Kidney (tissue), 14 donors: ENCODE measurements around the gene TCF4. TPM values are rescaled to one million over a fixed set of nuclear protein-coding genes. Genes with fewer than 3 reads are reported as not detected.

Experiments
- DNase-seq, 5 donors: peaks; one replicate each; pipeline ENCODE4 v3.0.0-alpha.2; 2013 to 2020
- FAIRE-seq: peaks from 2 replicates; lab custom pipeline; 2012; peaks lifted over from hg19 to GRCh38; lab: Jason Lieb, UNC
- H3K27ac ChIP-seq, 2 donors: one replicate each; pipeline ENCODE4 v1.7.0; 2013; ENCODE audit warnings: low read depth in 2 of 2, low read length in 2 of 2, inconsistent platforms in 1 of 2
- H3K27me3 ChIP-seq: one replicate; pipeline ENCODE4 v1.7.1; 2013; ENCODE audit warnings: low read length, inconsistent platforms; ENCODE audit not compliant: control insufficient read depth, insufficient read depth
- H3K36me3 ChIP-seq, 3 donors: one replicate each; pipeline versions ENCODE4 v1.7.0 to v1.7.1; 2013; ENCODE audit warnings: low read length in 3 of 3, control low read depth in 1 of 3, inconsistent platforms in 1 of 3; ENCODE audit not compliant: insufficient read depth in 3 of 3, control insufficient read depth in 2 of 3
- H3K4me1 ChIP-seq, 3 donors: one replicate each; pipeline versions ENCODE4 v1.7.0 to v1.7.1; 2013; ENCODE audit warnings: low read length in 3 of 3, inconsistent platforms in 1 of 3, low read depth in 1 of 3; ENCODE audit not compliant: control insufficient read depth in 2 of 3, insufficient read depth in 2 of 3
- H3K4me3 ChIP-seq, 3 donors: one replicate each; pipeline versions ENCODE4 v1.7.0 to v1.8.1; 2013; ENCODE audit warnings: low read length in 3 of 3, control low read depth in 1 of 3, inconsistent platforms in 1 of 3
- H3K9ac ChIP-seq, 3 donors: one replicate each; pipeline versions ENCODE4 v1.7.0 to v1.7.1; 2013; ENCODE audit warnings: low read length in 3 of 3, control low read depth in 1 of 3, inconsistent platforms in 1 of 3
- H3K9me3 ChIP-seq, 3 donors: one replicate each; pipeline versions ENCODE4 v1.7.0 to v1.7.1; 2013; ENCODE audit warnings: low read length in 3 of 3, control low read depth in 1 of 3, inconsistent platforms in 1 of 3; ENCODE audit not compliant: control insufficient read depth in 2 of 3, insufficient read depth in 1 of 3
- intact Hi-C: fragments of 100-400 bp; cut with DNase I; formaldehyde crosslinking; loops from one replicate; pipeline ENCODE4 v1.11.1; 2022
- polyA plus RNA-seq: library from polyadenylated mRNA; stranded (reverse); fragments of 350-450 nt; fragmentation: Illumina TruSeq; extraction: RNeasy Lipid Tissue Mini Kit (QIAGEN cat#74804); gene quantifications from one replicate; pipeline ENCODE4 v1.2.3, GENCODE V29; 2014; ENCODE audit warnings: low read depth, low replicate concordance; ENCODE audit not compliant: insufficient read depth
- total RNA-seq: library from RNA; stranded (reverse); fragmentation: NEBNext Ultra II Directional; extraction: Animal tissue kit (Norgen Biotek cat#: 25700); gene quantifications from one replicate; pipeline ENCODE4 v1.2.1, GENCODE V29; 2021
- TF ChIP-seq, protein P1 (sequence below): IDR thresholded peaks from 3 replicates; pipeline ENCODE4 v1.5.1; 2012; ENCODE audit warnings: mild to moderate bottlenecking, moderate library complexity, borderline replicate concordance; ENCODE audit not compliant: insufficient read depth; ENCODE audit errors: extremely low read depth
- donor health status: control.
- donor health status: control.
- donor health status: control.
- donor health status: control.
- donor health status: control.
- donor health status: DM: yes; HTN: yes; CAD: no.
- donor health status: Normal renal cell carcinoma (clear cell type).

TCF4 gene
- total and polyA plus RNA-seq, 2 donors from 2014 or later = 4.4 to 60.3 TPM

DNA sequence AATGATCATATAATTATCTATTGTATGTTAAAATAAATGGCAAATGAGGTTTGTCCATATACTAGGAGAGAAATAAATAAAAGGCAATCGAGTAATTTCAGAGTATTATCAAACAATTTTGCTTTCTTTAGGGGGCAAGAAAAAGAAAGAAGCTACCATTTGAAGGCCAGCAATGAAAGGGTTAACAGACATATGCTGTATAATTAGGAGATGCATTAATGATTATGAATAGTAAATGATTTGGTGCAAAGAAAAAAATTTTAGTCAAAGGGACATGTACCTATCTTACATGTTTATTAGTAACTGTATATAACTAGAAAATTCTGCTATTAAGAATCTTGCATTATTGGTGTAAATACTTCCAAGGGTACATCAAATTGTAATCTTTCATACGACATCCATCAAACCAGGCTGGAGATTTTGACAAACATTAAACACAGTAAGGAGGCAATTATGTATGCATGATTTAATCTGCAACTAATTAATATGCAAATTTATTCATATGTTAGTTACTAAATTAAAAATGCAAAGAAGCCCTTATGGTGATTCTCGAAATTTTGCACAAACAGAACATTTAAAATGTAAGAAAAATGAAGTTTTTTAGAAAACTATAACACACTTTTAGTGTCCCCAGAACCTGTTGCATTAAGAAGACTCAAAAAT is 251.4 kb downstream of the TCF4 start:
- intact Hi-C loops = no loop called here
- H3K9ac ChIP-seq = no peak overlapping the region

DNA sequence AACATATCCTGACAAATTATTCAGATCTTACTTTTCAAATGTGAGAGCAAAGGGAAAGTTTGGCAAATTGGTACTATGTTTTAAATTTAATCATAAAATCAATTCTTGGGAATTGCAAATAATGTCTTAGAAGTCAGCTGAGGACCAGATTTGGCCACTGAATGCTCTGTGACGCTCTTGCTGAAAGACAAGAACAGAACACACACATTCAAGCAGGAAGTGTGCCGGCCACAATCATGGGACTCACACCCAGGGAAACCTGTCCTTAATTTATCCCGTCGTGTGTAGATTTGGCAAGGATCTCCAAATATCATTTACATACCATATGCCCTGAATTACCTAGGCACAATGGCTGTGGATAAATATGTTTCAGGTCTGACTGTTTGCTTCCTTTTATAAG is 253.1 kb downstream of the TCF4 start:
- FAIRE-seq (no peak), DNase-seq (no peak)
- Histone ChIP-seq H3K9me3 (no peaks in the 10 kb centered on the region), H3K36me3 (no peaks in the 10 kb centered on the region), H3K27ac (no peak overlapping the region), H3K9ac (no peak overlapping the region), H3K4me3 (no peak overlapping the region), H3K27me3 (no peaks in the 10 kb centered on the region), H3K4me1 (peaks cover 0 to 4% (median 0%) of the 10 kb centered on the region in 3 donors)
- intact Hi-C loops = no loop called here
- TF ChIP-seq, protein P1, sequence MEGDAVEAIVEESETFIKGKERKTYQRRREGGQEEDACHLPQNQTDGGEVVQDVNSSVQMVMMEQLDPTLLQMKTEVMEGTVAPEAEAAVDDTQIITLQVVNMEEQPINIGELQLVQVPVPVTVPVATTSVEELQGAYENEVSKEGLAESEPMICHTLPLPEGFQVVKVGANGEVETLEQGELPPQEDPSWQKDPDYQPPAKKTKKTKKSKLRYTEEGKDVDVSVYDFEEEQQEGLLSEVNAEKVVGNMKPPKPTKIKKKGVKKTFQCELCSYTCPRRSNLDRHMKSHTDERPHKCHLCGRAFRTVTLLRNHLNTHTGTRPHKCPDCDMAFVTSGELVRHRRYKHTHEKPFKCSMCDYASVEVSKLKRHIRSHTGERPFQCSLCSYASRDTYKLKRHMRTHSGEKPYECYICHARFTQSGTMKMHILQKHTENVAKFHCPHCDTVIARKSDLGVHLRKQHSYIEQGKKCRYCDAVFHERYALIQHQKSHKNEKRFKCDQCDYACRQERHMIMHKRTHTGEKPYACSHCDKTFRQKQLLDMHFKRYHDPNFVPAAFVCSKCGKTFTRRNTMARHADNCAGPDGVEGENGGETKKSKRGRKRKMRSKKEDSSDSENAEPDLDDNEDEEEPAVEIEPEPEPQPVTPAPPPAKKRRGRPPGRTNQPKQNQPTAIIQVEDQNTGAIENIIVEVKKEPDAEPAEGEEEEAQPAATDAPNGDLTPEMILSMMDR = no peak

More for the DNA sequence above, 251.4 kb downstream of the TCF4 start:
- peaks cover 0 to 4% (median 0%) of the 10 kb centered on the region in 3 donors for H3K4me1 ChIP-seq
- TF ChIP-seq, protein P1 = no peak
- H3K9me3 ChIP-seq = no peaks in the 10 kb centered on the region
- no peak overlapping the region for H3K27ac ChIP-seq
- no peaks in the 10 kb centered on the region for H3K27me3 ChIP-seq
- no peak for DNase-seq
- H3K36me3 ChIP-seq = no peaks in the 10 kb centered on the region
- H3K4me3 ChIP-seq = no peak overlapping the region
- FAIRE-seq = no peak

DNA sequence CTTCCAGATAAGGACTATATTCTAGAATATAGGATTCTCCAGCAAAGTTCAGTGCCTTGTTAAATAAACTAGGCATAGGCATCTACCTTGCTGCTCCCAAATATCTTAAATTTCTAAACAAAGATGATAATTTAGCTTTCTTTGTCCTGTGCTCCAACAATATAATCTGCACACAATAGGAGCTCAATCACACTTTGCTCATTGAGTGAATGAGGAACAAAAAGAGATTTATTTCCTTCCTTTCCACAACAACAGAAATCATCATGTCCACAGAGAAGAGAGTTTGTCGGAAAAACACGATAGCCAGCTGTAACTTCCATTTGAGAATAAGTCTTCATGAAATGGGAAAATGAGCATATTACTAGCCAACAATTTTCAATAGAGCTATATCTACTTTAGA is 256.7 kb downstream of the TCF4 start:
- intact Hi-C loops = no loop called here
- Histone ChIP-seq H3K9ac (no peak overlapping the region), H3K27ac (no peak overlapping the region), H3K4me1 (no peaks in the 10 kb centered on the region), H3K9me3 (no peaks in the 10 kb centered on the region), H3K27me3 (no peaks in the 10 kb centered on the region), H3K4me3 (no peak overlapping the region), H3K36me3 (no peaks in the 10 kb centered on the region)
- FAIRE-seq = no peak
- TF ChIP-seq, protein P1 = no peak
- DNase-seq = no peak
